ENCODE data around the gene CRACDL. TPM values are rescaled to one million over a fixed set of nuclear protein-coding genes. Genes with fewer than 3 reads are reported as not detected.
"Not testable (repeated sequence)": the region's sequence is repeated elsewhere in the genome, so short reads cannot be mapped to it uniquely, and the experiment has no call there.

The CRACDL gene
- total and polyA plus RNA-seq, 3 experiments from 2014 or later, result 0.22 to 1.2 (median 0.27) TPM

DNA sequence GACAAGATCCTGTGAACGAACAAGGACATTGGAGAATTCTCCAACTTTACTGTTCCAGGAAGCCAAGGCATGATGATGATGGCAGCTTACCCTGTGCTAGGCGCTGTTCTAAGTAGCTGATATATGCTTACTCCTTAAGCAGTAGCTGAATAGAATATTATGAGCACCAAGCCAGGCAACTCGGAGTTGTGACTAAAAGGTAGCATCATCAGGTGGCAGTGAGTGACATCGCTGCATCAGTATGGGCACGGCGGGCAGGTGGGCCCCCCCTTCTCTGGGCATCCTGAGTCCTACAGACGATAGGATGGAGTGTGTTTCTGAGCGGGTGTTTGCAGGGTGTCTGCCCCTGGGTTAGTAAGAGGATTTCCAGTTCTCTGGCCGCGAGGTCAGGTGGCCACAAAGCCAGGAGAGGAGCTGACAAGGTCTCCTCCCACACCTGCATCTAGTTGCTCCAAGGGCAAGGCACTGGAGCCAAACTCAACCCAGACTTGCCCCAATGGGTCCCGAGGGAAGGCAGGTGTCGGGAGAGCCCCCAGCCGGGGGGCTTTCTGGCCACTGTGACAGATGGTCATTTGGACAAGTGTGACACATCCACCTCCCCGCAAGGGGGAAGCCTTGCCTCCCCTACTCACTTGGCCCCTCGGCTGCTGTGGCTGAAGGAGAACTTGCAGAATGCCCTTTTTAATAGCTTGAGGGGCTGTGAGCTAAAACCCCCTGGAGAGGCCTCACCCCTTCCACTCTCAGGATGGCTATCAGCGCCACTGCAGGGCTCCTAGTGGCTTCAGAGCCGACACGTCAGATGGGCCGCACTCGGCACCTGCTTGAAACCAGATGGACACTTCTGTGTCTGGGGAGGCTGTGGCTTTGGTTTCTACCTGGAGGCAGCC lies 55.5 kb downstream of the CRACDL start:
- DNase-seq, result no peak
- no peaks in the 10 kb centered on the region for H3K27me3 ChIP-seq (ENCODE audit: insufficient read depth, low read length, poor library complexity, severe bottlenecking)
- CTCF ChIA-PET, result no interaction called here
- H3K27me3 Mint-ChIP-seq, result peaks cover 14 to 19% of the 10 kb centered on the region in 2 donors
- H3K27ac Mint-ChIP-seq, result no peak overlapping the region
- no peaks in the 10 kb centered on the region for H3K4me1 ChIP-seq (ENCODE audit: insufficient read depth, low read length)
- peaks cover 0 to 1% (median 0%) of the 10 kb centered on the region in 3 donors for H3K4me1 Mint-ChIP-seq
- POLR2A ChIA-PET, result no interaction called here
- H3K36me3 Mint-ChIP-seq, result peaks cover 0 to 9% (median 0%) of the 10 kb centered on the region in 3 donors
- H3K36me3 ChIP-seq (ENCODE audit: insufficient read depth, low read length), result no peaks in the 10 kb centered on the region
- H3K9me3 ChIP-seq (ENCODE audit: low read length), result no peaks in the 10 kb centered on the region
- H3K4me3 ChIP-seq (ENCODE audit: low read length), result no peak overlapping the region
- no peak overlapping the region for H3K4me3 Mint-ChIP-seq
- H3K27ac ChIP-seq (ENCODE audit: low read depth, low read length), result no peak overlapping the region
- peaks cover 0 to 10% (median 7%) of the 10 kb centered on the region in 5 donors for H3K9me3 Mint-ChIP-seq

DNA sequence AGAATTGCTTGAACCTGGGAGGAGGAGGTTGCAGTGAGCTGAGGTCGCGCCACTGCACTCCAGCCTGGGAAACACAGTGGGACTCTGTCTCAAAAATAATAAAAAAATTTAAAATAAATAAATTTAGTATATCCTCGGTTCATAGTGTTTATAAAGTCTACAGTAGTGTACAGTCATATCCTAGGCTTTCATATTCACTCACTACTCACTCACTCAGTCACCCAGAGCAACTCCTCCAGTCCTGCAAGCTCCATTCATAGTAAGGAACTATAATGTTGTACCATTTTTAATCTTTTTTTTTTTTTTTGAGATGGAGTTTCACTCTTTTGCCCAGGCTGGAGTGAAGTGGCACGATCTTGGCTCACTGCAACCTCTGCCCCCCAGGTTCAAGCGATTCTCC lies 58.4 kb downstream of the CRACDL start:
- POLR2A ChIA-PET; H3K9me3 Mint-ChIP-seq; CTCF ChIA-PET; H3K4me1 ChIP-seq (ENCODE audit: insufficient read depth, low read length); H3K36me3 ChIP-seq (ENCODE audit: insufficient read depth, low read length); H3K4me3 ChIP-seq (ENCODE audit: low read length); H3K27ac ChIP-seq (ENCODE audit: low read depth, low read length); H3K4me3 Mint-ChIP-seq; H3K36me3 Mint-ChIP-seq; H3K9me3 ChIP-seq (ENCODE audit: low read length); H3K27ac Mint-ChIP-seq; DNase-seq; H3K27me3 ChIP-seq (ENCODE audit: insufficient read depth, low read length, poor library complexity, severe bottlenecking); H3K27me3 Mint-ChIP-seq: not testable (repeated sequence)
- peaks cover 0 to 11% (median 0%) of the 10 kb centered on the region in 3 donors for H3K4me1 Mint-ChIP-seq

DNA sequence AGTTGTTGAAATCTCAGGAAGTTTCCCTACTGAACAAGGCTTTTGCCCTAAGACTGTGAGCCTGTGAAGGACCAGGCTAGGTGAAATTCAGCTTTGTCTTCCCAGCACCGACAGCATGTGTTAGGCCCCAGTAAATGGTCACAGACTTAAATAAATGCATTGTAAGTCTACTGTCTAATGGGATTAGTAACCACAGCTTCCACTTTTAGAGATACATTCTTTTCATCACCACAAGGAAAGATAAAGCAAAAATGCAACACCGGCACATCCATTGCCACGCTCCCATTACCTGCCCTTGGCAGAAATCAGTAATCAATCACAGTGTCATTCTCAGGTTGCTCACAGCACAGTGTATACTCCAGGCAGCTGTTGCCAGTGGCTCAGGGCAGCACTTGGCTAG lies 59.3 kb downstream of the CRACDL start:
- ChIA-PET CTCF (no interaction called here), POLR2A (no interaction called here)
- Histone ChIP-seq H3K9me3 (ENCODE audit: low read length) (no peaks in the 10 kb centered on the region), H3K27ac (ENCODE audit: low read depth, low read length) (no peak overlapping the region), H3K27me3 (ENCODE audit: insufficient read depth, low read length, poor library complexity, severe bottlenecking) (no peaks in the 10 kb centered on the region), H3K4me3 (ENCODE audit: low read length) (no peak overlapping the region), H3K4me1 (ENCODE audit: insufficient read depth, low read length) (no peaks in the 10 kb centered on the region), H3K36me3 (ENCODE audit: insufficient read depth, low read length) (no peaks in the 10 kb centered on the region)
- Mint-ChIP-seq H3K4me1 (peaks cover 0 to 11% (median 0%) of the 10 kb centered on the region in 3 donors), H3K9me3 (no peaks in the 10 kb centered on the region), H3K4me3 (no peak overlapping the region), H3K27me3 (peaks cover 4 to 5% of the 10 kb centered on the region in 2 donors), H3K27ac (no peak overlapping the region), H3K36me3 (no peaks in the 10 kb centered on the region)
- DNase-seq, result no peak

DNA sequence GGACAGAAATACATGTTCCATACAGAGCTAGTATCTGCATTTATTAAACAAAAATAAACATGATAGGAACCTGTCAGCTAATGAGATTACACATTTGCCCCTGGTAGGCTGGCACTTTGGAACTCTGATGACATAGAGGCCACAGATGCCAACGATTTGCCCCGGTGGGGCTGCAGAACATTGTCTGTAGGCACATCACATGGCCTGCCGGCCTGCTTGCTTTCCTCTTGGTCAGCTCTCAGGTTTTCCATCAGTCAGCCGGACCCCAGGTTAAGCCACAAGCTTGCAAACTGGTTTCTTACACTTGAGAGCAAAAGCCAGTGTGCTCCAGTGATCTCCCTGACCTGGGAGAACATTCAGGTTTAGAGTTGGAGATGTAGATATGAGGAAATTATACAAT lies 60.3 kb downstream of the CRACDL start:
- ChIA-PET CTCF (no interaction called here), POLR2A (no interaction called here)
- Histone ChIP-seq H3K4me1 (ENCODE audit: insufficient read depth, low read length) (no peaks in the 10 kb centered on the region), H3K27ac (ENCODE audit: low read depth, low read length) (no peak overlapping the region), H3K36me3 (ENCODE audit: insufficient read depth, low read length) (no peaks in the 10 kb centered on the region), H3K9me3 (ENCODE audit: low read length) (no peaks in the 10 kb centered on the region), H3K4me3 (ENCODE audit: low read length) (no peak overlapping the region), H3K27me3 (ENCODE audit: insufficient read depth, low read length, poor library complexity, severe bottlenecking) (no peaks in the 10 kb centered on the region)
- no peak overlapping the region for H3K4me3 Mint-ChIP-seq
- H3K27ac Mint-ChIP-seq, result no peak overlapping the region
- H3K36me3 Mint-ChIP-seq, result no peaks in the 10 kb centered on the region
- DNase-seq, result no peak
- peaks cover 4 to 5% of the 10 kb centered on the region in 2 donors for H3K27me3 Mint-ChIP-seq
- peaks cover 0 to 11% (median 0%) of the 10 kb centered on the region in 3 donors for H3K4me1 Mint-ChIP-seq
- no peaks in the 10 kb centered on the region for H3K9me3 Mint-ChIP-seq

GRCh38 chr2:98875081-98875728 lies 60.8 kb downstream of the CRACDL start:
- POLR2A ChIA-PET, result no interaction called here
- H3K4me3 Mint-ChIP-seq, result no peak overlapping the region
- peak in 1 of 5 donors; percentile 10 for DNase-seq

GRCh38 chr2:98874186-98874689 lies 61.8 kb downstream of the CRACDL start:
- POLR2A ChIA-PET, result no interaction called here
- H3K4me1 Mint-ChIP-seq, result peaks cover 0 to 19% (median 5%) of the 10 kb centered on the region in 3 donors
- CTCF ChIA-PET, result no interaction called here

More at GRCh38 chr2:98875081-98875728, 60.8 kb downstream of the CRACDL start:
- no peaks in the 10 kb centered on the region for H3K36me3 Mint-ChIP-seq
- H3K4me1 ChIP-seq (ENCODE audit: insufficient read depth, low read length), result no peaks in the 10 kb centered on the region
- H3K9me3 ChIP-seq (ENCODE audit: low read length), result no peaks in the 10 kb centered on the region
- peak overlapping the region in 4 of 8 donors; percentile 24 to 86 (median 66) for H3K27ac Mint-ChIP-seq
- peaks cover 0 to 11% (median 0%) of the 10 kb centered on the region in 3 donors for H3K4me1 Mint-ChIP-seq
- H3K9me3 Mint-ChIP-seq, result no peaks in the 10 kb centered on the region
- H3K27me3 ChIP-seq (ENCODE audit: insufficient read depth, low read length, poor library complexity, severe bottlenecking), result no peaks in the 10 kb centered on the region
- H3K27me3 Mint-ChIP-seq, result peaks cover 4 to 5% of the 10 kb centered on the region in 2 donors
- CTCF ChIA-PET, result no interaction called here
- H3K36me3 ChIP-seq (ENCODE audit: insufficient read depth, low read length), result no peaks in the 10 kb centered on the region
- H3K27ac ChIP-seq (ENCODE audit: low read depth, low read length), result no peak overlapping the region
- H3K4me3 ChIP-seq (ENCODE audit: low read length), result no peak overlapping the region

GRCh38 chr2:98872526-98872925 lies 63.5 kb downstream of the CRACDL start:
- peaks cover 0 to 19% (median 5%) of the 10 kb centered on the region in 3 donors for H3K4me1 Mint-ChIP-seq
- no peaks in the 10 kb centered on the region for H3K9me3 ChIP-seq (ENCODE audit: low read length)
- POLR2A ChIA-PET, result no interaction called here
- no peak overlapping the region for H3K4me3 ChIP-seq (ENCODE audit: low read length)
- H3K27me3 ChIP-seq (ENCODE audit: insufficient read depth, low read length, poor library complexity, severe bottlenecking), result no peaks in the 10 kb centered on the region
- CTCF ChIA-PET, result no interaction called here
- H3K36me3 ChIP-seq (ENCODE audit: insufficient read depth, low read length), result no peaks in the 10 kb centered on the region
- peaks cover 0 to 7% of the 10 kb centered on the region in 2 donors for H3K27me3 Mint-ChIP-seq
- no peaks in the 10 kb centered on the region for H3K9me3 Mint-ChIP-seq
- no peak overlapping the region for H3K27ac Mint-ChIP-seq
- no peaks in the 10 kb centered on the region for H3K36me3 Mint-ChIP-seq
- no peak for DNase-seq
- H3K4me3 Mint-ChIP-seq, result no peak overlapping the region
- H3K27ac ChIP-seq (ENCODE audit: low read depth, low read length), result no peak overlapping the region
- no peaks in the 10 kb centered on the region for H3K4me1 ChIP-seq (ENCODE audit: insufficient read depth, low read length)

More at GRCh38 chr2:98874186-98874689, 61.8 kb downstream of the CRACDL start:
- Histone ChIP-seq H3K9me3 (ENCODE audit: low read length) (no peaks in the 10 kb centered on the region), H3K4me3 (ENCODE audit: low read length) (no peak overlapping the region), H3K4me1 (ENCODE audit: insufficient read depth, low read length) (no peaks in the 10 kb centered on the region), H3K27ac (ENCODE audit: low read depth, low read length) (no peak overlapping the region), H3K36me3 (ENCODE audit: insufficient read depth, low read length) (no peaks in the 10 kb centered on the region), H3K27me3 (ENCODE audit: insufficient read depth, low read length, poor library complexity, severe bottlenecking) (no peaks in the 10 kb centered on the region)
- no peaks in the 10 kb centered on the region for H3K36me3 Mint-ChIP-seq
- DNase-seq, result no peak
- H3K9me3 Mint-ChIP-seq, result no peaks in the 10 kb centered on the region
- H3K4me3 Mint-ChIP-seq, result no peak overlapping the region
- peak overlapping the region in 1 of 8 donors; percentile 70 for H3K27ac Mint-ChIP-seq
- peaks cover 0 to 7% of the 10 kb centered on the region in 2 donors for H3K27me3 Mint-ChIP-seq

- H3K27ac ChIP-seq (ENCODE audit: low read depth, low read length), result no peak overlapping the region
- H3K4me3 ChIP-seq (ENCODE audit: low read length), result no peak overlapping the region
- H3K36me3 ChIP-seq (ENCODE audit: insufficient read depth, low read length), result no peaks in the 10 kb centered on the region
- no peaks in the 10 kb centered on the region for H3K9me3 Mint-ChIP-seq
- ChIA-PET CTCF (no interaction called here), POLR2A (no interaction called here)
- peaks cover 0 to 9% of the 10 kb centered on the region in 2 donors for H3K27me3 Mint-ChIP-seq
- no peaks in the 10 kb centered on the region for H3K9me3 ChIP-seq (ENCODE audit: low read length)
- no peaks in the 10 kb centered on the region for H3K27me3 ChIP-seq (ENCODE audit: insufficient read depth, low read length, poor library complexity, severe bottlenecking)
- no peak overlapping the region for H3K4me3 Mint-ChIP-seq
- H3K27ac Mint-ChIP-seq, result peak overlapping the region in 1 of 8 donors; percentile 43
- no peaks in the 10 kb centered on the region for H3K4me1 ChIP-seq (ENCODE audit: insufficient read depth, low read length)
- H3K36me3 Mint-ChIP-seq, result no peaks in the 10 kb centered on the region
- peaks cover 0 to 19% (median 5%) of the 10 kb centered on the region in 3 donors for H3K4me1 Mint-ChIP-seq
- DNase-seq, result no peak
These were observed 64.5 kb downstream of the CRACDL start for GRCh38 chr2:98871506-98871905.
